Ascending aorta (tissue), 2 donors: ENCODE measurements around the gene HIVEP3. TPM values are rescaled to one million over a fixed set of nuclear protein-coding genes. Genes with fewer than 3 reads are reported as not detected.

Source experiments
- DNase-seq, 2 donors: peaks; one replicate each; pipeline ENCODE4 v3.0.0-alpha.2; 2019; ENCODE audit warnings: low spot score in 2 of 2
- H3K27ac ChIP-seq, 2 donors: fragments of 200-600 bp; sonication (generic); one replicate each; pipeline ENCODE4 v1.5.1; 2016 to 2017; ENCODE audit warnings: mild to moderate bottlenecking in 1 of 2
- H3K27me3 ChIP-seq: fragments of 200-600 bp; sonication (generic); one replicate; pipeline ENCODE4 v1.5.1; 2017
- H3K36me3 ChIP-seq, 2 donors: fragments of 200-600 bp; sonication (generic); one replicate each; pipeline ENCODE4 v1.5.1; 2016
- H3K4me1 ChIP-seq, 2 donors: fragments of 200-600 bp; sonication (generic); one replicate each; pipeline ENCODE4 v1.5.1; 2016 to 2017; ENCODE audit warnings: mild to moderate bottlenecking in 1 of 2
- H3K4me3 ChIP-seq, 2 donors: fragments of 200-600 bp; sonication (generic); one replicate each; pipeline ENCODE4 v1.5.1; 2016 to 2017; ENCODE audit warnings: mild to moderate bottlenecking in 1 of 2
- H3K9me3 ChIP-seq, 2 donors: fragments of 200-600 bp; sonication (generic); one replicate each; pipeline ENCODE4 v1.5.1; 2016
- CTCF ChIP-seq, 3 experiments: fragments of 200-600 bp in 2 of 3; fragments of 450-650 bp in 1 of 3; sonication (generic) in 2 of 3; IDR thresholded peaks; one replicate each; pipeline ENCODE4 v1.5.1; 2016 to 2019; ENCODE audit warnings: antibody characterized with exemption in 3 of 3, mild to moderate bottlenecking in 1 of 3, moderate library complexity in 1 of 3
- intact Hi-C: fragments of 100-400 bp; cut with DNase I; formaldehyde crosslinking; loops from one replicate; pipeline ENCODE4 v1.15.1; 2023
- total RNA-seq: library from RNA; depleted of rRNA; stranded (reverse); fragments of >200 nt; gene quantifications from one replicate; pipeline ENCODE4 v1.1.0, GENCODE V29; 2016

Gene HIVEP3
- total RNA-seq, 1 donor from 2014 or later, result 0.32 TPM

GRCh38 chr1:41609166-41609883 lies 309.4 kb downstream of the HIVEP3 start:
- Histone ChIP-seq H3K27me3 (no peaks in the 10 kb centered on the region), H3K4me3 (no peak overlapping the region), H3K9me3 (no peaks in the 10 kb centered on the region), H3K27ac (no peak overlapping the region), H3K4me1 (no peaks in the 10 kb centered on the region), H3K36me3 (no peaks in the 10 kb centered on the region)
- no peak for DNase-seq
- intact Hi-C loops, result no loop called here
- no peak for TF ChIP-seq CTCF (IDR thresholded peaks at IDR 0.05)

- no peaks in the 10 kb centered on the region for H3K36me3 ChIP-seq
- no peaks in the 10 kb centered on the region for H3K27me3 ChIP-seq
- intact Hi-C loops, result no loop called here
- no peak for DNase-seq
- TF ChIP-seq CTCF (IDR thresholded peaks at IDR 0.05), result no peak
- no peak overlapping the region for H3K27ac ChIP-seq
- H3K9me3 ChIP-seq, result no peaks in the 10 kb centered on the region
- H3K4me1 ChIP-seq, result no peaks in the 10 kb centered on the region
- no peak overlapping the region for H3K4me3 ChIP-seq
These were observed 310.5 kb downstream of the HIVEP3 start for GRCh38 chr1:41608211-41608610.

- no peak for TF ChIP-seq CTCF (IDR thresholded peaks at IDR 0.05)
- no peaks in the 10 kb centered on the region for H3K9me3 ChIP-seq
- intact Hi-C loops, result no loop called here
- no peaks in the 10 kb centered on the region for H3K36me3 ChIP-seq
- H3K4me3 ChIP-seq, result no peak overlapping the region
- no peaks in the 10 kb centered on the region for H3K4me1 ChIP-seq
- no peak for DNase-seq
- H3K27me3 ChIP-seq, result no peaks in the 10 kb centered on the region
- H3K27ac ChIP-seq, result no peak overlapping the region
These were observed 310.9 kb downstream of the HIVEP3 start for GRCh38 chr1:41607808-41608207.

GRCh38 chr1:41599912-41600311 lies 318.8 kb downstream of the HIVEP3 start:
- Histone ChIP-seq H3K4me1 (no peaks in the 10 kb centered on the region), H3K36me3 (no peaks in the 10 kb centered on the region), H3K4me3 (no peak overlapping the region), H3K27me3 (no peaks in the 10 kb centered on the region), H3K27ac (no peak overlapping the region), H3K9me3 (no peaks in the 10 kb centered on the region)
- no peak for DNase-seq
- TF ChIP-seq CTCF (IDR thresholded peaks at IDR 0.05), result peak in 2 of 3 experiments; percentile 35 to 42
- intact Hi-C loops, result no loop called here

GRCh38 chr1:41598325-41598724 lies 320.4 kb downstream of the HIVEP3 start:
- no peaks in the 10 kb centered on the region for H3K36me3 ChIP-seq
- no peak for TF ChIP-seq CTCF (IDR thresholded peaks at IDR 0.05)
- intact Hi-C loops, result no loop called here
- H3K27ac ChIP-seq, result no peak overlapping the region
- no peaks in the 10 kb centered on the region for H3K9me3 ChIP-seq
- H3K4me1 ChIP-seq, result no peaks in the 10 kb centered on the region
- DNase-seq, result no peak
- H3K4me3 ChIP-seq, result no peak overlapping the region
- H3K27me3 ChIP-seq, result no peaks in the 10 kb centered on the region
